Adrenal gland (tissue), 5 donors: ENCODE data around the gene COL23A1.

ENCODE experiments used
- CTCF ChIP-seq, 6 experiments: fragments of 450-650 bp in 4 of 6; fragments of 200-600 bp in 2 of 6; sonication (generic) in 1 of 6; IDR thresholded peaks; 1 replicate in 5 of 6; 2 replicates in 1 of 6; pipeline versions ENCODE4 v1.5.1 to v1.8.0; 2016 to 2021; ENCODE audit warnings: antibody characterized with exemption in 6 of 6, mild to moderate bottlenecking in 2 of 6, moderate library complexity in 1 of 6
- POLR2A ChIP-seq, 2 donors: fragments of 450-650 bp; IDR thresholded peaks; one replicate each; pipeline ENCODE4 v1.6.1; 2017; ENCODE audit warnings: antibody characterized with exemption in 2 of 2, mild to moderate bottlenecking in 2 of 2, moderate library complexity in 1 of 2
- donor health status: DM: no; HTN: no; CAD: no.

DNA sequence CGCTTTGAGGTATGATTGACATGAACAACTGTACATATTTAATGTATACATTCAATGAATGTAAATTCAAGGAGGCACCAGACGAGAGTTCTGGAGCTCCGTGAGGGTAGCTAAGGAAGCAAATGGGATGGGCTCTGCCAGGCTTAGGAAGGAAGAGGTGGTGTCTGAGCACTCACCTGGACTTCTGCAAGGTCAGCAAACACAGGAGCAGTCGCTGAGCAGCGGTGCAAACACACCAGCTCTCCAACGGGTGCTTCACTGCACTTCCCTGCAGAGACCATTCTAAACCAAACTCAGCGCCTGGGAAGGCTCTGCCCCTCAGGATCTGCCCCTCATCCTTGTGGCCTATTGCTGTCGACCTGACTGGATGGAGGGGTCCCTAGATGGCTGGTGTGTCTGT is 101.5 kb downstream of the COL23A1 start:
- TF ChIP-seq POLR2A (IDR thresholded peaks at IDR 0.05), result no peak
- no peak for TF ChIP-seq CTCF (IDR thresholded peaks at IDR 0.05)
